Measurements from ENCODE around the gene RELA.
"Not testable (repeated sequence)": the region's sequence is repeated elsewhere in the genome, so short reads cannot be mapped to it uniquely, and the experiment has no call there.

Gene RELA

DNA sequence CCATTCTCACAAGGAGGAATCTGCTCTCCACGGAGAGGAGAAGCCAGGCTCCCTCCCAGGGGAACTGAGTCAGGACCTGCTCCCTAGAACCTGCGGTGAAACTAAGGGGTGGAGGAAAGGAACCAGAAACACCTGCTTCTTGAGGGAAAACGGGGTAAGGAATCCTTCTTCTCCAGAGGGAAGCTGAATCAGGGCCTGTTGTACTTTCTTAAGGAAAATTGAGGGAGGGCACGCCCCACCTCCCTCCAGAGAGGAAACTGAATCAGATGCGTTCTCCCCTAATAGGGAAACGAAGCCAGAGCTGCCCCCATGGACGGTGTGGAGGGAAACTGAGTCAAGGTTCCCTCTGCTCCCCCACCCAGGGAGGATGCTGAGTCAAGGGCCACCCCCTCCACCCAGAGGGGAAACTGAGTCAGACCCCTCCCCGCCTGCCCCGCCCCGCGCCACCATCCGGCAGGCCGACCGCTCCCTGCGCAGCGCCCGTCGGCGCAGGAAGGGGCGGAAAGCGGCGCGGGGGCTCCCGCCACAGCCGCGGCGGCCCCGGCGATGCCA lies 393 bp downstream of the RELA start:
- Histone ChIP-seq H3K4me1 (ENCODE audit: control insufficient read depth, insufficient read depth, low read length) (no peaks in the 10 kb centered on the region), H3K9ac (ENCODE audit: low read depth, low read length) (peak overlapping the region; percentile 81), H3K27me3 (ENCODE audit: control insufficient read depth, insufficient read depth, low read length) (no peaks in the 10 kb centered on the region), H3K36me3 (ENCODE audit: control insufficient read depth, insufficient read depth, low read length) (peaks cover 29% of the 10 kb centered on the region), H3K9me3 (ENCODE audit: control insufficient read depth, insufficient read depth, low read length) (no peaks in the 10 kb centered on the region), H3K4me3 (ENCODE audit: low read depth, low read length) (peak overlapping the region; percentile 93)

DNA sequence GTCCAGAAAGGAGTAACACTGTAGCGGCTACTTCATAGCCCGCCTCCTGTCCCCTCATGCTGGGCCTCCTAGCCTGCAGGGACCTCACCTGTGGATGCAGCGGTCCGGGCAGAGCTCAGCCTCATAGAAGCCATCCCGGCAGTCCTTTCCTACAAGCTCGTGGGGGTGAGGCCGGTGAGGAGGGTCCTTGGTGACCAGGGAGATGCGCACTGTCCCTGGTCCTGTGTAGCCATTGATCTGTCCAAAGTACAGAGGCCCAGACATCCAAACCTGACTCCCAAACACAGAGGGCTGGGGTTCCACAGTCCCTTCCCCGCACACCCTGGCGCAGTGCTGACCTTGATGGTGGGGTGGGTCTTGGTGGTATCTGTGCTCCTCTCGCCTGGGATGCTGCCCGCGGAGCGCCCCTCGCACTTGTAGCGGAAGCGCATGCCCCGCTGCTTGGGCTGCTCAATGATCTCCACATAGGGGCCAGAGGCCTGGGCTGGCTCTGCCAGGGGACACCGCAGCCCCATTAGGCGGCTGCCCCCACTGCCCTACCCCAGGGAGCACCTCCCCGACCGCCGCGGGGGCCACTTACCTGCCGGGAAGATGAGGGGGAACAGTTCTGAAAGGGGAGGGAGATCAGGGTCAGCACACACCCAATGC lies 993 bp downstream of the RELA start:
- Histone ChIP-seq H3K36me3 (ENCODE audit: control insufficient read depth, insufficient read depth, low read length) (peaks cover 30% of the 10 kb centered on the region), H3K27me3 (ENCODE audit: control insufficient read depth, insufficient read depth, low read length) (no peaks in the 10 kb centered on the region), H3K9me3 (ENCODE audit: control insufficient read depth, insufficient read depth, low read length) (no peaks in the 10 kb centered on the region), H3K4me3 (ENCODE audit: low read depth, low read length) (peak overlapping the region; percentile 93), H3K4me1 (ENCODE audit: control insufficient read depth, insufficient read depth, low read length) (no peaks in the 10 kb centered on the region), H3K9ac (ENCODE audit: low read depth, low read length) (peak overlapping the region; percentile 81)

DNA sequence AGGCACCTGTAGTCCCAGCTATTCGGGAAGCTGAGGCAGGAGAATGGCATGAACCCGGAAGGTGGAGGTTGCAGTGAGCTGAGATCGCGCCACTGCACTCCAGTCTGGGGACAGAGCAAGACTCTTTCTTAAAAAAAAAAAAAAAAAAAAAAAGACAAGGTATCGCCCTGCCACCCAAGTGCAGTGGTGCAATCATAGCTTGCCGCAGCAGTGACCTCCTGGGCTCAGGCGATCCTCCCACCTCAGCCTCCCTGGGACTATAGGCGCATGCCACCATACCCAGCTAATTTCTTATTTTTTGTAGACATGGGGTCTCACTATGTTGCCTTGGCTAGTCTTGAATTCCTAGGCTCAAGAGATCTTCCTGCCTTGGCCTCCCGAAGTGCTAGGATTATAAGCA lies 1.8 kb downstream of the RELA start:
- H3K9me3 ChIP-seq (ENCODE audit: control insufficient read depth, insufficient read depth, low read length); H3K27me3 ChIP-seq (ENCODE audit: control insufficient read depth, insufficient read depth, low read length); H3K4me1 ChIP-seq (ENCODE audit: control insufficient read depth, insufficient read depth, low read length); H3K4me3 ChIP-seq (ENCODE audit: low read depth, low read length); H3K9ac ChIP-seq (ENCODE audit: low read depth, low read length): not testable (repeated sequence)
- peaks cover 30% of the 10 kb centered on the region for H3K36me3 ChIP-seq (ENCODE audit: control insufficient read depth, insufficient read depth, low read length)

DNA sequence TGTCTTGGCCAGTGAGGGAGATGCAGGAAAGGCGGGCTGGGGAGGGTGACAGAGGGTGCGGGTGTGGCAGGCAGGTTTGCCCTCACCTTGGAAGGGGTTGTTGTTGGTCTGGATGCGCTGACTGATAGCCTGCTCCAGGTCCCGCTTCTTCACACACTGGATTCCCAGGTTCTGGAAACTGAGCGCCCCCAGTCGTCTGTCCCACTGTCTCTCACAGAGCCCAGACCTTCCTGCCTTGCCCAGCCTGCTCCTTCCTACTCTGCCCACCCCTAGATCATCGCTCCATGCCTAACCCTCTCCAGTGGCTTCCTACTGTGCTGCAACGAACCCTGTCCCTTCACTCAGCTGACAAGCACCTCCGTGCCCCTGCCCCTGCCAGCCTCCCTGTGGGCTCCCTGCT lies 2.7 kb downstream of the RELA start:
- Histone ChIP-seq H3K4me1 (ENCODE audit: control insufficient read depth, insufficient read depth, low read length) (no peaks in the 10 kb centered on the region), H3K9ac (ENCODE audit: low read depth, low read length) (no peak overlapping the region), H3K27me3 (ENCODE audit: control insufficient read depth, insufficient read depth, low read length) (no peaks in the 10 kb centered on the region), H3K9me3 (ENCODE audit: control insufficient read depth, insufficient read depth, low read length) (no peaks in the 10 kb centered on the region), H3K36me3 (ENCODE audit: control insufficient read depth, insufficient read depth, low read length) (peaks cover 36% of the 10 kb centered on the region), H3K4me3 (ENCODE audit: low read depth, low read length) (no peak overlapping the region)

DNA sequence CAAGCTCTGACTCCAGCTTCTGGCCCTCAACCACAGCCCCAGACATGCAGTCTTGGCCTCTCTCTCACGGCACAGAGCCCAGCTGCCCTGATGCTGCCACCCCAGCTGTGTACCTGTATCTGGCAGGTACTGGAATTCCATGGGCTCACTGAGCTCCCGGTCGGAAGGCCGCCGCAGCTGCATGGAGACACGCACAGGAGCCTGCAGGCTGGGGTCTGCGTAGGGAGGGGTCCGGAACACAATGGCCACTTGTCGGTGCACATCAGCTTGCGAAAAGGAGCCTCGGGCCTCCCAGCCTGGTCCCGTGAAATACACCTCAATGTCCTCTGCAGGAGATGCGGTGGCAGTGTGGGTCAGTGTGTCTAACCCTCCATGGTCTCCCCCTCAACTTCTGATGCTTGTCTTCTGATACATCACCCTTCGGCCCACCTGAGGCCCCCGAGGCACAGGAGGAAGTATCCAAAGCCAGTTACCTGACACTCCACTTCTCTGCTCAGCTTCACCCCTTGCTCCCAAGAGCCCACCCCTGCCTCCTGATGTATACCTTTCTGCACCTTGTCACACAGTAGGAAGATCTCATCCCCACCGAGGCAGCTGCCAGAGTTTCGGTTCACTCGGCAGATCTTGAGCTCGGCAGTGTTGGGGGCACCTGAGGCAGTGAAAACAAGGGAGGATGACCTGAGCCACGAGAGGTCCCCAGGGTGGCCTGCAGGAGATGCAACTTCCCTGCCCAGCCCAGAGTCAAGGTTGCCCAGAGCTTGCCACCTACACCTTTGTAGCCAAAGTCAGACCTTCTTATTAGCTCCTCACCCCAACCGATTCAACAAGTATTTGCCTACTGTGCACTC lies 4.3 kb downstream of the RELA start:
- H3K36me3 ChIP-seq (ENCODE audit: control insufficient read depth, insufficient read depth, low read length), result peaks cover 47% of the 10 kb centered on the region
- H3K27me3 ChIP-seq (ENCODE audit: control insufficient read depth, insufficient read depth, low read length), result no peaks in the 10 kb centered on the region
- no peak overlapping the region for H3K4me3 ChIP-seq (ENCODE audit: low read depth, low read length)
- H3K9ac ChIP-seq (ENCODE audit: low read depth, low read length), result no peak overlapping the region
- peaks cover under 1% of the 10 kb centered on the region for H3K4me1 ChIP-seq (ENCODE audit: control insufficient read depth, insufficient read depth, low read length)
- H3K9me3 ChIP-seq (ENCODE audit: control insufficient read depth, insufficient read depth, low read length), result no peaks in the 10 kb centered on the region

DNA sequence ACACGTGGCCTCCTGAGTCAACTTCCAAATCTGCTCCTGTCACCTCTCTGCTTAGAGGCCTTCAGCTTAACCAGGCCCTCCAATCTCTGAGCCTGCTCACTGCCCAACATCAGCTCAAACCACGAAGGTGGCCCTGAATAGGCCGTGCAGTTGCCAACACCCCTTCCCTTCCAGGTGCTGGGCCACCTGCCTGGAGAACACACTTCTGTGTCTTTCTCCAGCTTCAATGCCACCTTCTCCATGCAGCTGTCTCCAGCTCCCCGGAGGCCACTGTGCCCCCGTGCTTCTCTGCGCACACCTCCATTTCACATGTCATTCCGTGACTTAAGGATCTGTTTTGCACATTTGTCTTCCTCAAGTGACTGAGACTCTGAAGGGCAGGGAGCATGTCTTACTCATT lies 5.3 kb downstream of the RELA start:
- Histone ChIP-seq H3K36me3 (ENCODE audit: control insufficient read depth, insufficient read depth, low read length) (peaks cover 47% of the 10 kb centered on the region), H3K4me3 (ENCODE audit: low read depth, low read length) (no peak overlapping the region), H3K9ac (ENCODE audit: low read depth, low read length) (no peak overlapping the region), H3K27me3 (ENCODE audit: control insufficient read depth, insufficient read depth, low read length) (no peaks in the 10 kb centered on the region), H3K9me3 (ENCODE audit: control insufficient read depth, insufficient read depth, low read length) (no peaks in the 10 kb centered on the region), H3K4me1 (ENCODE audit: control insufficient read depth, insufficient read depth, low read length) (peaks cover 5% of the 10 kb centered on the region)

DNA sequence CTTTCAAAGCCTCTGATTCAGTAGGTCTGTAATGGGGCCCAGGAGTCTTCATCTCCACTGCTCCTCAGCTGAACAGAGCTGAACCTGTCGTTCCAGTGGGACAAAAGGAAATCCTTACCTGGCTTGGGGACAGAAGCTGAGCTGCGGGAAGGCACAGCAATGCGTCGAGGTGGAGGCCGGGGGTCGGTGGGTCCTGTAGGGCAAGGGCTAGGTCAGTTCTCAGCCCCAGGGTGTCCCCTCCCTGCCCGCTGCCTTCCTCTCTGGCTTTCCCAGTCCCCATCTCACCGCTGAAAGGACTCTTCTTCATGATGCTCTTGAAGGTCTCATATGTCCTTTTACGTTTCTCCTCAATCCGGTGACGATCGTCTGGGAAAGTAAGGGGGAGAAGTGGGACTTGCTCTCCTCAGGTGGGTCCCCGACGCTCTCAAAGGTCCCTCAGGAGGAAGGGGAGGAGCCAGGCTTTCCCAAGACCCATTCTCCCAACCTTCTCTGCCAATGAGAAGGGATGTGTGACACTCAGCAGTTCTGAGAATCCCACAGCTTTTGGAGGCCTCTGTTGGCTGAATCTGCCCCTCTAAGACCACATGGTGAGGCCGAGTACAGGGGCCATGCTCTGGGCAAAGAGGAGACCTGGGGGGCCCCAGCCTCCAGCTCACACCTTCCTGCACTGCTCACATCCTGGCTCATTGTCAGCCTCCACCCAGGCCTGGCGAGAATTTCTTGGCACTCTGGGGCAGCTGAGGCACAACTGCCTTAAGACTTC lies 7.0 kb downstream of the RELA start:
- Histone ChIP-seq H3K36me3 (ENCODE audit: control insufficient read depth, insufficient read depth, low read length) (peaks cover 50% of the 10 kb centered on the region), H3K4me3 (ENCODE audit: low read depth, low read length) (no peak overlapping the region), H3K9me3 (ENCODE audit: control insufficient read depth, insufficient read depth, low read length) (no peaks in the 10 kb centered on the region), H3K27me3 (ENCODE audit: control insufficient read depth, insufficient read depth, low read length) (no peaks in the 10 kb centered on the region), H3K9ac (ENCODE audit: low read depth, low read length) (no peak overlapping the region), H3K4me1 (ENCODE audit: control insufficient read depth, insufficient read depth, low read length) (peaks cover 10% of the 10 kb centered on the region)

DNA sequence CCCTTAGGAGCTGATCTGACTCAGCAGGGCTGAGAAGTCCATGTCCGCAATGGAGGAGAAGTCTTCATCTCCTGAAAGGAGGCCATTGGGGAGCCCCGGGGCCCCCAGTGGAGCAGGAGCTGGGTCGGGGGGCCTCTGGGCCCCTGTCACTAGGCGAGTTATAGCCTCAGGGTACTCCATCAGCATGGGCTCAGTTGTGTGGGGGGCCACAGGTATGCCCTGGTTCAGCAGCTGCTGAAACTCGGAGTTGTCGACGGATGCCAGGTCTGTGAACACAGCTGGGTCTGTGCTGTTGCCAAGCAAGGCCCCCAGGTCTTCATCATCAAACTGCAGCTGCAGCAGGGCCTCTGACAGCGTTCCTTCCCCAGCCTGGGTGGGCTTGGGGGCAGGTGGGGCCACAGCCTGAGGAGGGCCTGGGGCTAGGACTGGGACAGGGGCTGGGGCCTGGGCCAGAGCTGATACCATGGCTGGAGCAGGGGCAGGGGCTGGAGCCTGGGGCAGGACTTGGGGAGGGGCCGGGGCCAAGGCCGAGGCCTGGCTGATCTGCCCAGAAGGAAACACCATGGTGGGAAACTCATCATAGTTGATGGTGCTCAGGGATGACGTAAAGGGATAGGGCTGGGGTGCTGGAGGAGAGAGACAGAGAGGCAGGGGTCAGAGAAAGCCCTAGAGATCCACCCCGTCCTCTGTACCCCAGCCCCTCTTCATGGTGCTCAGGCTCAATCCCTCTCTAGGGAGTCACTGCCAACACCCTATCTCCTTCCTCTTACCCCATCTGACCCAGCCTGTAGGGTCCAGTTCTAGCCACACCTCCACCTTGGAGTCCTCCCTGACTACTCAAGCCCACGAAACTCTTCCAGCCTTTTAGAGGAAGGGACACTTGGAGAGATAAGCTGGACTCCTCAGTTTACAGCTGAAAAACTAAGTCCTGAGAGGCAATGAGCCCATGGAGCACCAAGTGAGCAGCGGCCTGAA lies 8.1 kb downstream of the RELA start:
- Histone ChIP-seq H3K4me3 (ENCODE audit: low read depth, low read length) (no peak overlapping the region), H3K27me3 (ENCODE audit: control insufficient read depth, insufficient read depth, low read length) (no peaks in the 10 kb centered on the region), H3K36me3 (ENCODE audit: control insufficient read depth, insufficient read depth, low read length) (peaks cover 54% of the 10 kb centered on the region), H3K4me1 (ENCODE audit: control insufficient read depth, insufficient read depth, low read length) (peaks cover 10% of the 10 kb centered on the region), H3K9me3 (ENCODE audit: control insufficient read depth, insufficient read depth, low read length) (no peaks in the 10 kb centered on the region), H3K9ac (ENCODE audit: low read depth, low read length) (no peak overlapping the region)

DNA sequence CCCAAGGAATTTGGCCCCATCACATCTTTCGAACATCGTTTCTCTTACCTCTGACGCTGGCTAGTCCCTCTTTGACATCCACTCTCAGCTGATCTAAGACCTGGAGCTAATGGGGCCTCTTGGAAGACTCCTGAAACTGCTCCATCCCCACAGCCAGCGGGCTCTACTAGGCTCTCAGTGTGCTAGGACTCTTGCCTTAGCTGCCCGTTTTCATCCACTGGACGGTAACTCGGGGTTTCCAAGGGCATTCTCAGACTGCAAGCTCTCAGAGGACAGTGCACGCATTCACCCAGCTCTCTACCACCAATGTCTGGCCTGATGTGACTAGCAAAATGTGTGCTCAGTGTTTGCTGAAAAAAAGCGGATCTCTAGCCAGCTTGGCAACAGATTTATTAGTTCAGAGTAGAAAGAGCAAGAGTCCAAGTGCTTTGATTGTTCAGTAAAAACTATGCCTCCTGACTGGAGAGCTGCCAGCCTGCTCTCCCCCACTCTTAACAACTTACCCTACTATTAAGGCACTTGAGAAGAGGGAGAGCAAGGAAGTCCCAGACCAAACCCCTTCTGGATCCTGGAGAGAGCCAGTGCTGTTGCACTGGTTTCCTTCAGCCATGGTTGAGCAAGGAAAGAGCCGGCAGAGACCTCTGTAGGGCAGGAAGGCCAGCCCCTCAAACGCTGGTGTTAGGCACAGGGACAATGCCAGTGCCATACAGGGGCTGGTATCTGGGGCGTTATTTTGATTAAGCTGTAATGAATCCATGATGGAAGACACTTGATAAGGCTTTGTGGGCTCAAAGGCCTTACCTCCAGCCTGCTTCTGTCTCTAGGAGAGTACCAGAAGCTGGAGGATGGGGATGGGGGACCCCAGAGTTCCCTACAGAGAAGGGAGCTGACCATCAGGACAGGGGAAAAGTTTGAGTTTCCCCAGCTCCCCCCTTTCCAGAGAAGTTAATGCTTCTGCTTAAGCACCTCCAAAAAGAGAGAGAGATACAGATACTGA lies 9.2 kb downstream of the RELA start:
- Histone ChIP-seq H3K27me3 (ENCODE audit: control insufficient read depth, insufficient read depth, low read length) (no peaks in the 10 kb centered on the region), H3K9me3 (ENCODE audit: control insufficient read depth, insufficient read depth, low read length) (no peaks in the 10 kb centered on the region), H3K4me3 (ENCODE audit: low read depth, low read length) (peak overlapping the region; percentile 70), H3K9ac (ENCODE audit: low read depth, low read length) (peak overlapping the region; percentile 90), H3K36me3 (ENCODE audit: control insufficient read depth, insufficient read depth, low read length) (peaks cover 51% of the 10 kb centered on the region), H3K4me1 (ENCODE audit: control insufficient read depth, insufficient read depth, low read length) (peaks cover 10% of the 10 kb centered on the region)

DNA sequence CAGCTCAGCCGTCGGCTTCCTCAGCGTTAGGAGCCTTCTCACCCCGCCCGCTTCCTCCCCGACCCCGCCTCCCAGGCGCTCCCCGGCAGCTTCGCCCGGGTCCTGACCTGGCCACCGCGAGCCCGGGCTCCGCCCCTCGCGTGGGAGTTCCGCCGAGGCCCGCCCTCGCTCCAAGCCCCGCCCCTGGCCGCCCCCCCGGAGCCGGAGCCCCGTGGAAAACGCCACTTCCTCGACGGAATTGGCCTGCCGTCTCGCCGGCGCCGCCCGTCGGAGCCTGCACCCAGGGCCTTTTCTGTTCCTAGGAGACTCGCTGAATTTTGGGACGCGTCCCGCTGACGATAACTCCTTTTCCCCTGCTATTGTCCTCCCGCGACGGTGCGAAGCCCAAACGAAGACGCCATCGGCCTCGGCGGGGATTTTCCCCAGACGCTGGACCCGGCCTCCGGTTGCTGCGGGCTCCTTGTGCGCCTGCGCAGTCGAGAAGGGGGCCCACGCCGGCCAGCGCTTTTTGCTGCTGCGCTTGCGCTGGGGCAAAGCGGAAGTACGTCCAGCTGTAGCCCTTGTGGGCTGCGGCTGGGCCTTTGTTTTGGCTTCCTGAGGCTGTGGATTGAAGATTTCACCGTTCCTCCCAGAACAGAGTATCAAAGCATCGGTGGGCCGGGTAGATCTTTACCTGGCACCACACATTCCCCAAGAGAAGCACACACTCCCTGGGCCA lies 10.0 kb downstream of the RELA start:
- peak overlapping the region; percentile 75 for H3K4me3 ChIP-seq (ENCODE audit: low read depth, low read length)
- H3K36me3 ChIP-seq (ENCODE audit: control insufficient read depth, insufficient read depth, low read length), result peaks cover 43% of the 10 kb centered on the region
- H3K9me3 ChIP-seq (ENCODE audit: control insufficient read depth, insufficient read depth, low read length), result no peaks in the 10 kb centered on the region
- peaks cover 10% of the 10 kb centered on the region for H3K4me1 ChIP-seq (ENCODE audit: control insufficient read depth, insufficient read depth, low read length)
- H3K27me3 ChIP-seq (ENCODE audit: control insufficient read depth, insufficient read depth, low read length), result no peaks in the 10 kb centered on the region
- peak overlapping the region; percentile 90 for H3K9ac ChIP-seq (ENCODE audit: low read depth, low read length)
